Endodermal cell (in vitro differentiated cells): ENCODE measurements around the gene NSUN6. TPM values are rescaled to one million over a fixed set of nuclear protein-coding genes. Genes with fewer than 3 reads are reported as not detected.
A peak's percentile ranks its signal among the peaks of the same experiment; 100 is the strongest.

Source experiments
- DNase-seq: peaks from one replicate; pipeline ENCODE4 v3.0.0-alpha.2; 2017
- H3K27ac ChIP-seq: 2 replicates; pipeline ENCODE4 v1.5.1; 2013; ENCODE audit warnings: mild to moderate bottlenecking, low read depth, low read length, moderate library complexity
- H3K27me3 ChIP-seq: 2 replicates; pipeline ENCODE4 v1.6.1; 2013; ENCODE audit warnings: mild to moderate bottlenecking, low read length, moderate library complexity; ENCODE audit not compliant: insufficient read depth, control insufficient read depth, poor library complexity, severe bottlenecking
- H3K36me3 ChIP-seq: 2 replicates; pipeline ENCODE4 v1.7.0; 2013; ENCODE audit warnings: mild to moderate bottlenecking, low read length, moderate library complexity; ENCODE audit not compliant: control insufficient read depth, insufficient read depth
- H3K4me1 ChIP-seq: one replicate; pipeline ENCODE4 v1.7.0; 2013; ENCODE audit warnings: low read length; ENCODE audit not compliant: control insufficient read depth, insufficient read depth
- H3K4me3 ChIP-seq: 2 replicates; pipeline ENCODE4 v1.5.1; 2013; ENCODE audit warnings: mild to moderate bottlenecking, low read length, moderate library complexity
- H3K9ac ChIP-seq: 2 replicates; pipeline ENCODE4 v1.6.1; 2013; ENCODE audit warnings: mild to moderate bottlenecking, low read length, moderate library complexity; ENCODE audit not compliant: poor library complexity, severe bottlenecking; ENCODE audit errors: extremely low read depth
- H3K9me3 ChIP-seq: 2 replicates; pipeline ENCODE4 v1.6.1; 2013; ENCODE audit warnings: mild to moderate bottlenecking, low read length, moderate library complexity; ENCODE audit not compliant: control insufficient read depth
- H3K27ac Mint-ChIP-seq: 2 replicates; pipeline ENCODE4 v1.8.0; 2020; ENCODE audit warnings: mixed read lengths
- H3K27me3 Mint-ChIP-seq: 2 replicates; pipeline ENCODE4 v1.8.0; 2021; ENCODE audit warnings: mild to moderate bottlenecking, mixed read lengths; ENCODE audit not compliant: insufficient read depth
- H3K36me3 Mint-ChIP-seq: 2 replicates; pipeline ENCODE4 v1.8.0; 2020; ENCODE audit warnings: low read depth, mixed read lengths
- H3K4me1 Mint-ChIP-seq: 2 replicates; pipeline ENCODE4 v1.8.0; 2020; ENCODE audit warnings: mixed read lengths
- H3K4me3 Mint-ChIP-seq: 2 replicates; pipeline ENCODE4 v1.8.0; 2020; ENCODE audit warnings: mild to moderate bottlenecking, moderate library complexity, mixed read lengths
- H3K9me3 Mint-ChIP-seq: 2 replicates; pipeline ENCODE4 v1.8.0; 2020; ENCODE audit warnings: mild to moderate bottlenecking, mixed read lengths
- CTCF ChIP-seq: fragments of 200-600 bp; sonication (generic); conservative IDR thresholded peaks from 2 replicates; pipeline ENCODE4 v1.5.0; 2021; ENCODE audit warnings: antibody characterized with exemption, mild to moderate bottlenecking
- WGBS, 2 experiments: methylation state at CpG; one replicate each; pipeline versions ENCODE4 v1.1.5 to v1.1.7; 2013; ENCODE audit warnings: missing lambda C conversion rate in 2 of 2, mixed read lengths in 1 of 2; ENCODE audit not compliant: insufficient coverage in 1 of 2, insufficient read length in 1 of 2; 5-methylcytosine and 5-hydroxymethylcytosine counted together
- total RNA-seq, 2 donors: library from RNA; stranded (reverse); fragmentation: NEBNext Ultra II Directional in 1 of 2; extraction: Animal tissue kit (Norgen Biotek cat#: 25700) in 1 of 2; gene quantifications; 2 replicates in 1 of 2; 3 replicates in 1 of 2; pipeline ENCODE4 v1.2.1, GENCODE V29; 2021

The NSUN6 gene
- total RNA-seq, 2 donors from 2014 or later: 10.6 to 15.4 TPM

- Mint-ChIP-seq H3K36me3 (peaks cover 16% of the 10 kb centered on the region), H3K27ac (peak overlapping the region; percentile 98), H3K4me1 (peaks cover 18% of the 10 kb centered on the region), H3K27me3 (no peaks in the 10 kb centered on the region), H3K9me3 (no peaks in the 10 kb centered on the region), H3K4me3 (peak overlapping the region; percentile 99)
- no peak for DNase-seq
- 42 to 56% methylated on average over 18 to 23 of the region's 23 CpGs for WGBS, 2 experiments
- H3K36me3 ChIP-seq: peaks cover 12% of the 10 kb centered on the region
- H3K4me3 ChIP-seq: peak overlapping the region; percentile 95
- H3K4me1 ChIP-seq: no peaks in the 10 kb centered on the region
- H3K9ac ChIP-seq: peak overlapping the region; percentile 94
- H3K9me3 ChIP-seq: no peaks in the 10 kb centered on the region
- no peaks in the 10 kb centered on the region for H3K27me3 ChIP-seq
- peak overlapping the region; percentile 50 for H3K27ac ChIP-seq
- no peak for TF ChIP-seq CTCF
These were observed 7.1 kb upstream of the NSUN6 start for GRCh38 chr10:18658271-18659124.

GRCh38 chr10:18656724-18657123 is 5.3 kb upstream of the NSUN6 start:
- no peaks in the 10 kb centered on the region for H3K9me3 Mint-ChIP-seq
- no peaks in the 10 kb centered on the region for H3K4me1 ChIP-seq
- no peaks in the 10 kb centered on the region for H3K27me3 ChIP-seq
- no peak overlapping the region for H3K9ac ChIP-seq
- H3K4me3 ChIP-seq: no peak overlapping the region
- H3K4me1 Mint-ChIP-seq: peaks cover 18% of the 10 kb centered on the region
- no peak overlapping the region for H3K27ac ChIP-seq
- H3K4me3 Mint-ChIP-seq: no peak overlapping the region
- DNase-seq: no peak
- no peaks in the 10 kb centered on the region for H3K9me3 ChIP-seq
- peaks cover 12% of the 10 kb centered on the region for H3K36me3 Mint-ChIP-seq
- no peak for TF ChIP-seq CTCF
- whole genome bisulfite sequencing, 2 experiments: 91 to 100% methylated on average over 1 to 3 of the region's 3 CpGs
- H3K27ac Mint-ChIP-seq: no peak overlapping the region
- H3K27me3 Mint-ChIP-seq: no peaks in the 10 kb centered on the region
- peaks cover 7% of the 10 kb centered on the region for H3K36me3 ChIP-seq

- TF ChIP-seq CTCF: no peak
- no peak for DNase-seq
- H3K4me1 Mint-ChIP-seq: peaks cover 19% of the 10 kb centered on the region
- no peaks in the 10 kb centered on the region for H3K27me3 Mint-ChIP-seq
- no peak overlapping the region for H3K27ac ChIP-seq
- H3K36me3 ChIP-seq: peaks cover 3% of the 10 kb centered on the region
- 98 to 100% methylated on average over 1 to 3 of the region's 3 CpGs for whole genome bisulfite sequencing, 2 experiments
- H3K9ac ChIP-seq: no peak overlapping the region
- H3K4me1 ChIP-seq: no peaks in the 10 kb centered on the region
- no peaks in the 10 kb centered on the region for H3K9me3 Mint-ChIP-seq
- peaks cover 9% of the 10 kb centered on the region for H3K36me3 Mint-ChIP-seq
- no peaks in the 10 kb centered on the region for H3K9me3 ChIP-seq
- no peaks in the 10 kb centered on the region for H3K27me3 ChIP-seq
- no peak overlapping the region for H3K27ac Mint-ChIP-seq
- H3K4me3 Mint-ChIP-seq: no peak overlapping the region
- H3K4me3 ChIP-seq: no peak overlapping the region
These were observed 1.7 kb upstream of the NSUN6 start for GRCh38 chr10:18653112-18653511.
